ENCODE results near the gene MTA2. TPM values are rescaled to one million over a fixed set of nuclear protein-coding genes. Genes with fewer than 3 reads are reported as not detected.
A peak's percentile ranks its signal among the peaks of the same experiment; 100 is the strongest.
"Not testable (repeated sequence)": the region's sequence is repeated elsewhere in the genome, so short reads cannot be mapped to it uniquely, and the experiment has no call there.

Gene MTA2
- 61.4 TPM for polyA plus RNA-seq (2013, experiment 1 of 2)
- polyA plus RNA-seq (2013, experiment 2 of 2) = 60.5 TPM

DNA sequence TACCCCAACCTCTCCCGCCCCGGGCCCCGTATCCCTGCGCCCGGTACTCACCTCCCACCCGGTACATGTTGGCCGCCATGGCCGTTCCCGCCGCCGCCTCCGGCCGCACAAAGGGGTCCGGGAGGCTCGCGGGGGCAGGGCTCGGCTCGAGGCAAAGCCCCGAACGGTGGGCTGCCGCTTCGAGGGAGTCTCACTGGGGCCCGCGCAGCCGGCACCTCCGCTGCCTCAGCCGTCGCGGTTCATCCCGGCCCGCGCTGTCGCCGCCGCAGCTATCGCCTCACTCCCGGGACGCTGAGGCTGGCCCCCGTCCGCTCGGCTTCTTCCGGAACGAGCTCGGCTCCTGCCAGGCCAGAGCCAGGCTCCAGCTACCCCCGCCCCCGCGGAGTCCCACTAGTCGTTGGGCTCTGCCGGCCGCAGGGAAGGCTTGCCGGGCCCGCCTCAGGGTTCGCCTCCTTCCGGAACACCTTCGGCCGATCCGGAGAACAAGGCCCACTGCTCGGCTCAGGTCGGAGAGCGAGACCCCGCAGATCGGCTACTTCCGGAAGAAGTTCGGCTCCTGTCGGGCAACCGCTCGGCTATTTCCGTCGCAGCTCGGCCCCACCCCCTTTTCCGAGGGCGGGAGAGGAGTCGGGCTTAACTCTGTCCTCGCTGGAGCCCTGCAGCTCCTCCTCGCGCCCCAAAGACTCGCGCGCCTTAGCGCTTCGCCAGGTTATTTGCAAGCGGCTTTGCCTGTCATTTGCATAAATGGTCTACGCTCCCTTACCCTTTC lies at the start of gene MTA2:
TSS of gene MTA2 (minus strand) at position 494 of the 769 bp plus-strand sequence. CDS start at position 79, 415 bp downstream.
- DNase-seq (ENCODE audit: low spot score) = peak; percentile 99
- peaks cover 8% of the 10 kb centered on the region for H3K79me1 ChIP-seq (ENCODE audit: low read depth, low read length)
- H3K4me2 ChIP-seq (ENCODE audit: insufficient read depth, low read length, poor library complexity, severe bottlenecking) = peak within 1 kb of the TSS; percentile 90
- peak within 1 kb of the TSS; percentile 88 for H2BK15ac ChIP-seq (ENCODE audit: low read length)
- WGBS, 2 donors (ENCODE audit: extremely low coverage in 2 of 2, insufficient read length in 2 of 2, insufficient replicate concordance in 1 of 2) = no CpG with 5 or more reads among the region's 83 CpGs
- peak within 1 kb of the TSS; percentile 82 for H2BK5ac ChIP-seq (ENCODE audit: low read length)
- peak within 1 kb of the TSS; percentile 77 for H2BK12ac ChIP-seq (ENCODE audit: low read length)
- peak within 1 kb of the TSS; percentile 92 for H3K14ac ChIP-seq (ENCODE audit: low read length)
- peak within 1 kb of the TSS; percentile 65 for H2BK120ac ChIP-seq (ENCODE audit: low read depth, low read length)
- peak within 1 kb of the TSS; percentile 97 for H3K18ac ChIP-seq (ENCODE audit: low read length)
- H3K9me3 ChIP-seq (replicated peaks in 1 of 2; ENCODE audit: control insufficient read depth in 2 of 2, insufficient read depth in 1 of 2, low read depth in 1 of 2, low read length in 2 of 2) = no peaks in the 10 kb centered on the region
- peak within 1 kb of the TSS; percentile 90 for H3K23ac ChIP-seq (ENCODE audit: low read depth, low read length, poor library complexity)
- no peak within 1 kb of the TSS for H3K4ac ChIP-seq (ENCODE audit: low read length)
- H3K27ac ChIP-seq (replicated peaks; ENCODE audit: low read length) = peak within 1 kb of the TSS; percentile 84
- peaks cover 19 to 37% of the 10 kb centered on the region in 2 donors for H3K4me1 ChIP-seq (ENCODE audit: control insufficient read depth in 2 of 2, insufficient read depth in 1 of 2, low read depth in 1 of 2, low read length in 2 of 2)
- peak within 1 kb of the TSS; percentile 86 for H2AFZ ChIP-seq (ENCODE audit: low read length)
- peak within 1 kb of the TSS; percentile 84 to 95 for H3K4me3 ChIP-seq (ENCODE audit: low read length in 2 of 2)
- peak within 1 kb of the TSS; percentile 94 for H2AK5ac ChIP-seq (ENCODE audit: low read depth, low read length)
- no peak within 1 kb of the TSS for H4K8ac ChIP-seq (ENCODE audit: low read depth, low read length)
- H3K27me3 ChIP-seq (ENCODE audit: control insufficient read depth in 3 of 3, insufficient read depth in 3 of 3, low read depth in 1 of 3, low read length in 3 of 3) = peaks cover 0 to 17% (median 0%) of the 10 kb centered on the region in 3 experiments
- peak within 1 kb of the TSS; percentile 31 for H4K91ac ChIP-seq (ENCODE audit: low read depth, low read length, poor library complexity)
- peaks cover 22 to 50% of the 10 kb centered on the region in 2 donors for H3K36me3 ChIP-seq (replicated peaks in 1 of 2; ENCODE audit: control insufficient read depth in 2 of 2, insufficient read depth in 2 of 2, low read length in 2 of 2)
- H3K9ac ChIP-seq (ENCODE audit: low read depth, low read length, poor library complexity) = peak within 1 kb of the TSS; percentile 97

- H2BK120ac ChIP-seq (ENCODE audit: low read depth, low read length); H3K18ac ChIP-seq (ENCODE audit: low read length); H3K27ac ChIP-seq (replicated peaks; ENCODE audit: low read length); H3K4me3 ChIP-seq (ENCODE audit: low read length in 2 of 2); H4K91ac ChIP-seq (ENCODE audit: low read depth, low read length, poor library complexity); H2BK12ac ChIP-seq (ENCODE audit: low read length); H3K4ac ChIP-seq (ENCODE audit: low read length); H2BK5ac ChIP-seq (ENCODE audit: low read length); H3K4me2 ChIP-seq (ENCODE audit: insufficient read depth, low read length, poor library complexity, severe bottlenecking); H3K27me3 ChIP-seq (ENCODE audit: control insufficient read depth in 3 of 3, insufficient read depth in 3 of 3, low read depth in 1 of 3, low read length in 3 of 3); H4K8ac ChIP-seq (ENCODE audit: low read depth, low read length); H2BK15ac ChIP-seq (ENCODE audit: low read length); H3K23ac ChIP-seq (ENCODE audit: low read depth, low read length, poor library complexity); H2AK5ac ChIP-seq (ENCODE audit: low read depth, low read length); H3K9ac ChIP-seq (ENCODE audit: low read depth, low read length, poor library complexity); DNase-seq (ENCODE audit: low spot score); H3K9me3 ChIP-seq (replicated peaks in 1 of 2; ENCODE audit: control insufficient read depth in 2 of 2, insufficient read depth in 1 of 2, low read depth in 1 of 2, low read length in 2 of 2); H3K14ac ChIP-seq (ENCODE audit: low read length); H3K4me1 ChIP-seq (ENCODE audit: control insufficient read depth in 2 of 2, insufficient read depth in 1 of 2, low read depth in 1 of 2, low read length in 2 of 2); H2AFZ ChIP-seq (ENCODE audit: low read length): not testable (repeated sequence)
- Histone ChIP-seq H3K79me1 (ENCODE audit: low read depth, low read length) (peaks cover 12% of the 10 kb centered on the region), H3K36me3 (replicated peaks in 1 of 2; ENCODE audit: control insufficient read depth in 2 of 2, insufficient read depth in 2 of 2, low read length in 2 of 2) (peaks cover 21 to 34% of the 10 kb centered on the region in 2 donors)
- WGBS, 2 donors (ENCODE audit: extremely low coverage in 2 of 2, insufficient read length in 2 of 2, insufficient replicate concordance in 1 of 2) = no CpG with 5 or more reads among the region's 12 CpGs
Observed at GRCh38 chr11:62650283-62650682, 48.6 kb upstream of the MTA2 start.

DNA sequence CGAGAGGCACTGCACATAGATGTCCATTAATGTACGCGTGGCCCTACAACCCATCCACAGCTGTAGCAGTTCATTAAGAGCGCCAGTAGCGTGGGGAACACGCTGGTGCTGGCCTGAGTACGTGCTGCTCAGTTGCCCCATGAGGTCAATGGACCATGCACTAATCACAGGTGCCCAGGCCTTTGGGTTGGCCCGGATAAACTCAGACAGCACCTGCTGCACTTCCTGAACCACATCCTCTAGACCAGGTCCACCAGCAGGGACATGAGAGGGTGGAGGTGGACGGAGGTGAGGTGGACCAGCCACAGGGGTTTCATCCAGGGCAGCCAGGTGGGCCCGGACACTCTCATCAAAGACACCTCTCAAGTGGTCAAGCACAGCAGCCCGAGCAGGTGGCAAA lies 47.8 kb upstream of the MTA2 start:
- no peak overlapping the region for H2AK5ac ChIP-seq (ENCODE audit: low read depth, low read length)
- H4K91ac ChIP-seq (ENCODE audit: low read depth, low read length, poor library complexity) = no peak overlapping the region
- no peak for DNase-seq (ENCODE audit: low spot score)
- H3K27ac ChIP-seq (replicated peaks; ENCODE audit: low read length) = no peak overlapping the region
- H3K36me3 ChIP-seq (replicated peaks in 1 of 2; ENCODE audit: control insufficient read depth in 2 of 2, insufficient read depth in 2 of 2, low read length in 2 of 2) = peaks cover 21 to 41% of the 10 kb centered on the region in 2 donors
- no peak overlapping the region for H2AFZ ChIP-seq (ENCODE audit: low read length)
- no peak overlapping the region for H2BK12ac ChIP-seq (ENCODE audit: low read length)
- peak overlapping the region; percentile 7 for H3K9ac ChIP-seq (ENCODE audit: low read depth, low read length, poor library complexity)
- H3K4me1 ChIP-seq (ENCODE audit: control insufficient read depth in 2 of 2, insufficient read depth in 1 of 2, low read depth in 1 of 2, low read length in 2 of 2) = peaks cover 4 to 8% of the 10 kb centered on the region in 2 donors
- no peak overlapping the region for H3K4ac ChIP-seq (ENCODE audit: low read length)
- H4K8ac ChIP-seq (ENCODE audit: low read depth, low read length) = no peak overlapping the region
- H3K23ac ChIP-seq (ENCODE audit: low read depth, low read length, poor library complexity) = no peak overlapping the region
- no peak overlapping the region for H3K18ac ChIP-seq (ENCODE audit: low read length)
- H3K79me1 ChIP-seq (ENCODE audit: low read depth, low read length) = peaks cover 12% of the 10 kb centered on the region
- H3K4me3 ChIP-seq (ENCODE audit: low read length in 2 of 2) = no peak overlapping the region
- H2BK15ac ChIP-seq (ENCODE audit: low read length) = no peak overlapping the region
- WGBS, 2 donors (ENCODE audit: extremely low coverage in 2 of 2, insufficient read length in 2 of 2, insufficient replicate concordance in 1 of 2) = no CpG with 5 or more reads among the region's 11 CpGs
- no peak overlapping the region for H2BK120ac ChIP-seq (ENCODE audit: low read depth, low read length)
- H3K27me3 ChIP-seq (ENCODE audit: control insufficient read depth in 3 of 3, insufficient read depth in 3 of 3, low read depth in 1 of 3, low read length in 3 of 3) = no peaks in the 10 kb centered on the region
- H3K9me3 ChIP-seq (replicated peaks in 1 of 2; ENCODE audit: control insufficient read depth in 2 of 2, insufficient read depth in 1 of 2, low read depth in 1 of 2, low read length in 2 of 2) = no peaks in the 10 kb centered on the region
- H3K4me2 ChIP-seq (ENCODE audit: insufficient read depth, low read length, poor library complexity, severe bottlenecking) = no peak overlapping the region
- H3K14ac ChIP-seq (ENCODE audit: low read length) = no peak overlapping the region
- no peak overlapping the region for H2BK5ac ChIP-seq (ENCODE audit: low read length)

DNA sequence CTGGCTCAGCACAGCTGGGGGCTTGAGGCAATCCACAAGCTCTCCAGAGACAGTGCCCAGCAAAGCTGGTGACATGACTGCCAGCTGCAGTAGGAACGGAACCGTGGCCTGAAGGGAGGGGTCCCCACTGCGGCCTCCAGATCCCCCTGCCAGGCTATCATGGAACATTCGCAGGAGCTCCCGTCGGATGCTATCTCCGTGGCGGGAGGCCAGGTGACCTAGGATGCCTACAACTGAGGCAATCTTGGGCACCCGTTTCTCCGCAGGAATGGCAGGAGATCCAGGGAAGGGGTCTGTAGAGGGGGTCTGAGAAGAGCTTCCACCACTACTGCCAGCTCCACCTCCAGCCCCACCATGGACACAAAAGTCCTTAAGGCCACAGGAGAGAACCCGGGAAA lies 47.3 kb upstream of the MTA2 start:
- H3K36me3 ChIP-seq (replicated peaks in 1 of 2; ENCODE audit: control insufficient read depth in 2 of 2, insufficient read depth in 2 of 2, low read length in 2 of 2) = peaks cover 26 to 46% of the 10 kb centered on the region in 2 donors
- no peak overlapping the region for H2BK12ac ChIP-seq (ENCODE audit: low read length)
- H3K4me2 ChIP-seq (ENCODE audit: insufficient read depth, low read length, poor library complexity, severe bottlenecking) = no peak overlapping the region
- H2BK120ac ChIP-seq (ENCODE audit: low read depth, low read length) = no peak overlapping the region
- no peak overlapping the region for H3K27ac ChIP-seq (replicated peaks; ENCODE audit: low read length)
- no peaks in the 10 kb centered on the region for H3K27me3 ChIP-seq (ENCODE audit: control insufficient read depth in 3 of 3, insufficient read depth in 3 of 3, low read depth in 1 of 3, low read length in 3 of 3)
- H3K4ac ChIP-seq (ENCODE audit: low read length) = no peak overlapping the region
- no peak for DNase-seq (ENCODE audit: low spot score)
- no peak overlapping the region for H2BK5ac ChIP-seq (ENCODE audit: low read length)
- no peak overlapping the region for H2AK5ac ChIP-seq (ENCODE audit: low read depth, low read length)
- H4K91ac ChIP-seq (ENCODE audit: low read depth, low read length, poor library complexity) = no peak overlapping the region
- H3K4me3 ChIP-seq (ENCODE audit: low read length in 2 of 2) = no peak overlapping the region
- H3K9ac ChIP-seq (ENCODE audit: low read depth, low read length, poor library complexity) = no peak overlapping the region
- no peak overlapping the region for H3K18ac ChIP-seq (ENCODE audit: low read length)
- peaks cover 13% of the 10 kb centered on the region for H3K79me1 ChIP-seq (ENCODE audit: low read depth, low read length)
- H2BK15ac ChIP-seq (ENCODE audit: low read length) = no peak overlapping the region
- H4K8ac ChIP-seq (ENCODE audit: low read depth, low read length) = no peak overlapping the region
- H3K14ac ChIP-seq (ENCODE audit: low read length) = no peak overlapping the region
- peaks cover 4 to 8% of the 10 kb centered on the region in 2 donors for H3K4me1 ChIP-seq (ENCODE audit: control insufficient read depth in 2 of 2, insufficient read depth in 1 of 2, low read depth in 1 of 2, low read length in 2 of 2)
- no CpG with 5 or more reads among the region's 11 CpGs for WGBS, 2 donors (ENCODE audit: extremely low coverage in 2 of 2, insufficient read length in 2 of 2, insufficient replicate concordance in 1 of 2)
- no peak overlapping the region for H2AFZ ChIP-seq (ENCODE audit: low read length)
- no peaks in the 10 kb centered on the region for H3K9me3 ChIP-seq (replicated peaks in 1 of 2; ENCODE audit: control insufficient read depth in 2 of 2, insufficient read depth in 1 of 2, low read depth in 1 of 2, low read length in 2 of 2)
- no peak overlapping the region for H3K23ac ChIP-seq (ENCODE audit: low read depth, low read length, poor library complexity)
